OCI-LY3 (cell line): ENCODE results near the gene CAST.

Experiments used
- H2AFZ ChIP-seq: fragments of 200-600, 300-600 bp; shearing (Covaris generic); 2 replicates; pipeline ENCODE4 v1.6.0; 2014; ENCODE audit warnings: antibody characterized with exemption, low read depth, low read length
- H3K27ac ChIP-seq: fragments of 200-600, 300-600 bp; sonication (generic); 2 replicates; pipeline ENCODE4 v1.5.1; 2014; ENCODE audit warnings: mild to moderate bottlenecking, low read length, moderate library complexity, mixed read lengths
- H3K27me3 ChIP-seq: fragments of 200-600, 300-600 bp; sonication (generic); 2 replicates; pipeline ENCODE4 v1.6.1; 2014; ENCODE audit warnings: low read depth, low read length, mixed read lengths
- H3K36me3 ChIP-seq: fragments of 200-600, 300-600 bp; sonication (generic); replicated peaks from 2 replicates; pipeline ENCODE3; 2014; ENCODE audit warnings: low read depth, low read length, mixed read lengths
- H3K4me1 ChIP-seq: fragments of 300-600, 200-600 bp; sonication (generic); 2 replicates; pipeline ENCODE4 v1.6.1; 2014; ENCODE audit warnings: low read length, mixed read lengths
- H3K4me2 ChIP-seq: fragments of 200-600, 300-600 bp; sonication (generic); 2 replicates; pipeline ENCODE4 v1.6.1; 2014; ENCODE audit warnings: low read length, mixed read lengths
- H3K4me3 ChIP-seq: fragments of 300-600, 200-600 bp; sonication (generic); 2 replicates; pipeline ENCODE4 v1.5.1; 2014; ENCODE audit warnings: antibody characterized with exemption, mild to moderate bottlenecking, low read length, moderate library complexity
- H3K79me2 ChIP-seq: fragments of 300-600, 200-600 bp; shearing (Covaris generic); 2 replicates; pipeline ENCODE4 v1.6.1; 2014; ENCODE audit warnings: mild to moderate bottlenecking, low read length, mixed read lengths
- H3K9ac ChIP-seq: fragments of 300-600, 200-600 bp; shearing (Covaris generic); 2 replicates; pipeline ENCODE4 v1.6.0; 2014; ENCODE audit warnings: mild to moderate bottlenecking, low read length, moderate library complexity
- H3K9me3 ChIP-seq: fragments of 200-600, 300-600 bp; shearing (Covaris generic); 2 replicates; pipeline ENCODE4 v1.6.1; 2014; ENCODE audit warnings: low read length, mixed read lengths; ENCODE audit not compliant: insufficient read depth
- H4K20me1 ChIP-seq: fragments of 200-600, 300-600 bp; sonication (generic); 2 replicates; pipeline ENCODE4 v1.6.1; 2016; ENCODE audit warnings: low read length, mixed read lengths; ENCODE audit not compliant: insufficient read depth
- EZH2phosphoT487 ChIP-seq: fragments of 200-600 bp; shearing (Covaris generic); IDR thresholded peaks from 2 replicates; pipeline ENCODE4 v1.6.1; 2018; ENCODE audit warnings: antibody characterized with exemption, mixed run types, low read depth
- TF ChIP-seq, protein P1 (sequence below): fragments of 200-600, 300-600 bp; sonication (generic); IDR thresholded peaks from 2 replicates; pipeline ENCODE4 v1.5.1; 2014; ENCODE audit warnings: antibody characterized with exemption, low read length, low read depth

Gene CAST

DNA sequence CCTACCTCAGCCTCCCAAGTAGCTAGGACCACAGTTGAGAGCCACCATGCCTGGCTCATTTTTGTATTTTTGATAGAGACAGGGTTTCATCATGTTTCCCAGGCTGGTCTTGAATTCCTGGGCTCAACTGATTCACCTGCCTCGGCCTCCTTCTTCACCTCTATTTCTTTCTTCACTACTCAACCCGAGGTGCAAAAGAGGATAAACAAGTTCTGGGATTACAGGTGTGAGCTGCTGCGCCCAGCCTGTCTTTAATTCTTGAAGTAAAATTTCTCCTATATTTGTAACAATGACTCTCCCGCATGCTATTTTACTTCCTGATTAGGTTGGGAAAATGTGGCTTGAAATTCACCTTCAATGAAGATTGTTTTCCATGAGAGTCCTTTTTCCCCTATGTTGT is 46.4 kb downstream of the CAST start:
- Histone ChIP-seq H3K36me3 (no peaks in the 10 kb centered on the region), H3K4me2 (no peak overlapping the region), H3K27me3 (no peaks in the 10 kb centered on the region), H3K27ac (no peak overlapping the region), H3K9ac (no peak overlapping the region), H4K20me1 (peaks cover 18% of the 10 kb centered on the region), H3K4me1 (peaks cover 32% of the 10 kb centered on the region), H3K9me3 (no peaks in the 10 kb centered on the region), H3K4me3 (no peak overlapping the region), H3K79me2 (no peaks in the 10 kb centered on the region), H2AFZ (no peak overlapping the region)
- TF ChIP-seq EZH2phosphoT487: no peak
- TF ChIP-seq, protein P1, sequence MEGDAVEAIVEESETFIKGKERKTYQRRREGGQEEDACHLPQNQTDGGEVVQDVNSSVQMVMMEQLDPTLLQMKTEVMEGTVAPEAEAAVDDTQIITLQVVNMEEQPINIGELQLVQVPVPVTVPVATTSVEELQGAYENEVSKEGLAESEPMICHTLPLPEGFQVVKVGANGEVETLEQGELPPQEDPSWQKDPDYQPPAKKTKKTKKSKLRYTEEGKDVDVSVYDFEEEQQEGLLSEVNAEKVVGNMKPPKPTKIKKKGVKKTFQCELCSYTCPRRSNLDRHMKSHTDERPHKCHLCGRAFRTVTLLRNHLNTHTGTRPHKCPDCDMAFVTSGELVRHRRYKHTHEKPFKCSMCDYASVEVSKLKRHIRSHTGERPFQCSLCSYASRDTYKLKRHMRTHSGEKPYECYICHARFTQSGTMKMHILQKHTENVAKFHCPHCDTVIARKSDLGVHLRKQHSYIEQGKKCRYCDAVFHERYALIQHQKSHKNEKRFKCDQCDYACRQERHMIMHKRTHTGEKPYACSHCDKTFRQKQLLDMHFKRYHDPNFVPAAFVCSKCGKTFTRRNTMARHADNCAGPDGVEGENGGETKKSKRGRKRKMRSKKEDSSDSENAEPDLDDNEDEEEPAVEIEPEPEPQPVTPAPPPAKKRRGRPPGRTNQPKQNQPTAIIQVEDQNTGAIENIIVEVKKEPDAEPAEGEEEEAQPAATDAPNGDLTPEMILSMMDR: no peak

DNA sequence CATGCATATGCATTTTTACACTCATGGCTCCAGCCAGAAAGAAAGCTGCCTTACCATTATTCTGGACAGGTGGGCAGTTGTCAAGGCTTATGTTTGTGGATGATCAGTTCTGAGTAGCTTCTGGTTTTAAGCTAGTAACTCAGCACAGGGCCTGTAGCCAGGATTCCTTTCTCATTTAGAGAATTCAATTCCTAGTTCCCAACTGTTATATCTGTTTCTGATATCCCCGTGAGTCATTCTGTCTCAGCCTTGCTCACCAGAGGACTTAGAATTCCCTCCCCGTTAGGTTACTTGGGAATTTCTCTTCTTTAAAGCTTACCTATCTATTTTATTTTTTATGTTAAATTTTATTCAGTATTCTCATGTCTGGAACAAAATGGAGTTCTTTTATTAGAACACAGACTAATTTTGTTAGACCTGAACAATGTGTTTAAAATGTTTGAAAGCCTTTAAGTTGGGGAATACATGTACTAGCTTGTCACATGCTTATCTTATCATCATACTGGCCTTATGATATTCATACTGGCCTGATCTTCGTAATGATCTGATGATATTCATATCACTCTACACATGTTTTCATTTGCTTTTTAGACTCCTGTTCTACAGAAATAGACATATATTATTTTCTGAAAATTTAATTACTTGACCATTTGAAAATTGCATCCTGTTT is 47.1 kb downstream of the CAST start:
- TF ChIP-seq, protein P1: no peak
- Histone ChIP-seq H2AFZ (no peak overlapping the region), H3K4me3 (no peak overlapping the region), H4K20me1 (peaks cover 11% of the 10 kb centered on the region), H3K4me1 (peaks cover 25% of the 10 kb centered on the region), H3K4me2 (no peak overlapping the region), H3K27ac (no peak overlapping the region), H3K9me3 (no peaks in the 10 kb centered on the region), H3K79me2 (no peaks in the 10 kb centered on the region), H3K27me3 (no peaks in the 10 kb centered on the region), H3K36me3 (no peaks in the 10 kb centered on the region), H3K9ac (no peak overlapping the region)

DNA sequence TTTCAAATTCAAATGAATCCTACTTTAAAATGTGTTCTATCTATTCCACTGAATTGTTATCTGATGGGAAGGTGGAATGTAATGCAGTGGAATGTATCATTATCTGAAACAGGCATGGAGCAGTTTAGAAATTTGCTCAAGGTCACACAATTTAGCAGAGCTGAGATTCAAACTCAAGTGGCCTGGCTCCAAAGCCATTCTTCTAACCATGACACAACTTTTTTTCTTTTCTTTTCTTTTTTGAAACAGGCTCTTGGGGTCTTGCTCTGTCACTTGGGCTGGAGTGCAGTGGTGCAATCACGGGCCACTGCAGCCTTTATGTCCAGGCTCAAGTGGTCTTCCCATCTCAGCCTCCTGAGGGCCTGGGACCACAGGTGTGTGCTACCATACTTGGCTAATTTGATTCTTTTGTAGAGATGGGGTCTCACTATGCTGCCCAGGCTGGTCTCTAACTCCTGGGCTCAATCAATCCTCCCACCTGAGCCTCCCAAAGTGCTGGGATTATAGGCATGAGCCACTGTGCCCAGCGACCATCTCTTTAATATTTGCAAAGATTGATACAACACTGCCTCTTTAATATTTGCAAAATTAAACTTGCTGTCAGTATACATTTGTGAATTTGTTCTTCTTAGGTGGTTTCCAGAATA is 50.0 kb downstream of the CAST start:
- H3K9me3 ChIP-seq: no peaks in the 10 kb centered on the region
- H3K4me1 ChIP-seq: peaks cover 7% of the 10 kb centered on the region
- no peak overlapping the region for H3K4me2 ChIP-seq
- no peak overlapping the region for H3K27ac ChIP-seq
- TF ChIP-seq, protein P1: no peak
- TF ChIP-seq EZH2phosphoT487: no peak
- H3K79me2 ChIP-seq: no peaks in the 10 kb centered on the region
- no peaks in the 10 kb centered on the region for H3K27me3 ChIP-seq
- no peaks in the 10 kb centered on the region for H4K20me1 ChIP-seq
- H3K4me3 ChIP-seq: no peak overlapping the region
- H3K9ac ChIP-seq: no peak overlapping the region
- no peaks in the 10 kb centered on the region for H3K36me3 ChIP-seq
- no peak overlapping the region for H2AFZ ChIP-seq

DNA sequence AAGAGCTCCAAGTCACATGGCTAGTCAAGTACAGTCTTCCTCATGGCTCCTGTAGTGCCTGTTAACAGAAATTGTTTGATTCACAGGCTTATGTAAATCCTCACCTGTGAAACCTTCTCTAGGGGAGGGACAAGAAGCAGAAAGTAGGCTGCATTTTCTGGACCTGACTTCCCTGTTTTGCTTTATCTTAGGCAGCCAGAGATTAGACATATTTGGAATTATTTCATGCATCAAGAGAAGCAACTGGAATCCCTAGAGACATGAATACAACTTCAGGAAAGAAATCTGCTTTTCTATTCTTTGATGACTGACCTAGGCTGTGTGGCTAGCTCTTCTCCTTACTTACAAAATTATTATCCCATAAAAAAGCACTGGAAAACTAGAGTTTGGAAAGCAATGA is 52.3 kb downstream of the CAST start:
- TF ChIP-seq, protein P1: no peak
- TF ChIP-seq EZH2phosphoT487: no peak
- Histone ChIP-seq H2AFZ (no peak overlapping the region), H3K9ac (no peak overlapping the region), H3K4me3 (no peak overlapping the region), H4K20me1 (no peaks in the 10 kb centered on the region), H3K4me1 (no peaks in the 10 kb centered on the region), H3K27ac (no peak overlapping the region), H3K27me3 (no peaks in the 10 kb centered on the region), H3K79me2 (no peaks in the 10 kb centered on the region), H3K36me3 (no peaks in the 10 kb centered on the region), H3K9me3 (no peaks in the 10 kb centered on the region), H3K4me2 (no peak overlapping the region)
